Glutamatergic neuron (in vitro differentiated cells): Measurements from ENCODE around the gene HSD17B11. TPM values are rescaled to one million over a fixed set of nuclear protein-coding genes. Genes with fewer than 3 reads are reported as not detected.
"Not testable (repeated sequence)": the region's sequence is repeated elsewhere in the genome, so short reads cannot be mapped to it uniquely, and the experiment has no call there.

Experiments
- DNase-seq: peaks from one replicate; pipeline ENCODE4 v3.0.0; 2022
- H3K27ac Mint-ChIP-seq: one replicate; pipeline ENCODE4 v1.8.0; 2020; ENCODE audit warnings: mild to moderate bottlenecking, mixed read lengths, inconsistent platforms; ENCODE audit not compliant: unreplicated experiment
- H3K27me3 Mint-ChIP-seq: one replicate; pipeline ENCODE4 v1.8.0; 2020; ENCODE audit warnings: mild to moderate bottlenecking, moderate library complexity, mixed read lengths, inconsistent platforms; ENCODE audit not compliant: unreplicated experiment
- H3K36me3 Mint-ChIP-seq: one replicate; pipeline ENCODE4 v1.8.0; 2020; ENCODE audit warnings: mild to moderate bottlenecking, mixed read lengths, inconsistent platforms; ENCODE audit not compliant: unreplicated experiment
- H3K4me1 Mint-ChIP-seq: one replicate; pipeline ENCODE4 v1.8.0; 2020; ENCODE audit warnings: mild to moderate bottlenecking, low read depth, mixed read lengths, inconsistent platforms; ENCODE audit not compliant: unreplicated experiment
- H3K4me3 Mint-ChIP-seq: one replicate; pipeline ENCODE4 v1.8.0; 2020; ENCODE audit warnings: mild to moderate bottlenecking, mixed read lengths, inconsistent platforms; ENCODE audit not compliant: unreplicated experiment
- H3K9me3 Mint-ChIP-seq: one replicate; pipeline ENCODE4 v1.8.0; 2020; ENCODE audit warnings: mild to moderate bottlenecking, moderate library complexity, mixed read lengths, inconsistent platforms; ENCODE audit not compliant: unreplicated experiment
- CTCF ChIP-seq: fragments of 200-600 bp; sonication (generic); IDR thresholded peaks from one replicate; pipeline ENCODE4 v1.5.0; 2021; ENCODE audit not compliant: partially characterized antibody, unreplicated experiment
- total RNA-seq: library from RNA; stranded (reverse); fragmentation: NEBNext Ultra II Directional; extraction: Animal tissue kit (Norgen Biotek cat#: 25700); gene quantifications from one replicate; pipeline ENCODE4 v1.2.1, GENCODE V29; 2021; ENCODE audit not compliant: unreplicated experiment

Gene HSD17B11
- total RNA-seq, 1 donor from 2014 or later, result 16.2 TPM

DNA sequence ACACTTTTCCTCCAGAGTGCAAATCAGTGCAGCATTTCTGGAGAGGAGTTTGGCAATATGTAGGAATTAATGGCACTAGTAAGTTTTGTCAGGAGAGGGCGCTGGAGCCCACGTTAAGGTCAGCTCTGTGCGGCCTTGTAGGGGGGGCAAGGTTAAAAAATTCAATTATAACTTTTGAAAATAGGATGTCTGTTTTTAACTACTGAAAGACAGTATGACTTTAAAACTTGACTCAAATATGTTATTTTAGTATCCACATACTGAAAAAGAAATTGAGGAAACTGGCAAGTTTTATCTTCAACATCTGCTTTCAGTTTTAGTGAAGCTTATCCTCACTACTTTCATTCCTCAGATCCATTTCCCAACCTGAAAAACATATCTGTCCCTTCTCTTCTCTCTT, 37.4 kb downstream of the HSD17B11 start:
- peak; percentile 51 for DNase-seq
- H3K4me1 Mint-ChIP-seq, result no peaks in the 10 kb centered on the region
- no peak overlapping the region for H3K4me3 Mint-ChIP-seq
- peak; percentile 65 for TF ChIP-seq CTCF
- no peaks in the 10 kb centered on the region for H3K9me3 Mint-ChIP-seq
- H3K27ac Mint-ChIP-seq, result no peak overlapping the region
- no peaks in the 10 kb centered on the region for H3K36me3 Mint-ChIP-seq
- no peaks in the 10 kb centered on the region for H3K27me3 Mint-ChIP-seq

DNA sequence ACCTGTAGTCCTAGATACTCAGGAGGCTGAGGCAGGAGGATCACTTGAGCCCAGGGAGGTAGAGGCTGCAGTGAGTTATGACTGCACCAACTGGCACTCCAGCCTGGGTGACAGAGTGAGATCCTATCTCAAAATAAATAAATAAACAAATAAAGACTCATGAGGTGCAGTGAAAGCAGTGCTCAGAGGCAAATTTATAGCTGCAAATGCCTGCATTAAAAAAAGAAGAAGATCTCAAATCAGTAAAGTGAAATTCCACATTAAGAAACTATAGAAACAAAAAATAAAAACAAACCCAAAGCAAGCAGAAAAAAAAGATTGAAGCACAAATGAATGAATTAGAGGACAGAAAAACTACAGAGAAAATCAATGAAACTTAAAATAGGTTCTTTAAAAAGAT, 45.8 kb downstream of the HSD17B11 start:
- Mint-ChIP-seq H3K27me3 (no peaks in the 10 kb centered on the region), H3K9me3 (no peaks in the 10 kb centered on the region), H3K36me3 (peaks cover 8% of the 10 kb centered on the region), H3K4me3 (no peak overlapping the region), H3K4me1 (no peaks in the 10 kb centered on the region), H3K27ac (no peak overlapping the region)
- no peak for TF ChIP-seq CTCF
- DNase-seq, result no peak

GRCh38 chr4:87342872-87343271, 48.1 kb downstream of the HSD17B11 start:
- Mint-ChIP-seq H3K27me3 (no peaks in the 10 kb centered on the region), H3K27ac (no peak overlapping the region), H3K4me1 (no peaks in the 10 kb centered on the region), H3K36me3 (peaks cover 8% of the 10 kb centered on the region), H3K9me3 (no peaks in the 10 kb centered on the region), H3K4me3 (no peak overlapping the region)
- no peak for DNase-seq
- no peak for TF ChIP-seq CTCF

DNA sequence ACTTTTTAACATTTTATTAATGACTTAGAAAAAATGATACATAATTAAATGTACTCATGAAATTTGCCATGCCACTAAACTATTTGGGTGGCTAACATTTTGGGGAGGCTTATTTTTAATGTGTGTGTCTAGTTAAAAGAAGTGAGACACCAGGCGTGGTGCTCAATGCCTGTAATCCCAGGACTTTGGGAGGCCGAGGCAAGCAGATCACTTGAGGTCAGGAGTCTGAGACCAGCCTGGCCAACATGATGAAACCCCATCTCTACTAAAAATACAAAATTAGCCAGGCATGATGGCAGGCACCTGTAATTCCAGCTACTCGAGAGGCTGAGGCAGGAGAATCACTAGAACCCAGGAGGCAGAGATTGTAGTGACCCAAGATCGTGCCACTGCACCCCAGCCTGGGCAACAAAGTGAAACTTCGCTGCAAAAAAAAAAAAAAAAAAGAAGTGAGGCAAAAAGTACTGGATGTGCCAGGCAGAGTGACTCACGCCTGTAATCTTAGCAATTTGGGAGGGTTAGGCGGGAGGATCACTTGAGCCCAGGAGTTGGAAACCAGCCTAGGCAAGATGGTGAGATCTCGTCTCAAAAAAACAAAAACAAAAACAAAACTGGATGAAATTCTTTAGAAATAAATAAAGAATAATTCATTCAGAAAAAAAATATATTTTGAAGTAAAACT, 48.9 kb downstream of the HSD17B11 start:
- not testable (repeated sequence) for H3K9me3 Mint-ChIP-seq, H3K4me1 Mint-ChIP-seq, DNase-seq, H3K27ac Mint-ChIP-seq, H3K36me3 Mint-ChIP-seq, H3K4me3 Mint-ChIP-seq, H3K27me3 Mint-ChIP-seq

GRCh38 chr4:87339440-87339839, 51.5 kb downstream of the HSD17B11 start:
- no peaks in the 10 kb centered on the region for H3K4me1 Mint-ChIP-seq
- no peaks in the 10 kb centered on the region for H3K27me3 Mint-ChIP-seq
- no peak for DNase-seq
- no peak for TF ChIP-seq CTCF
- H3K9me3 Mint-ChIP-seq, result no peaks in the 10 kb centered on the region
- H3K27ac Mint-ChIP-seq, result no peak overlapping the region
- H3K4me3 Mint-ChIP-seq, result no peak overlapping the region
- H3K36me3 Mint-ChIP-seq, result peaks cover 4% of the 10 kb centered on the region
